Activated T-cell treated with anti-CD3 and anti-CD28 coated beads for 24 hours (primary cell): ENCODE measurements around the gene UPK1A.
A peak's percentile ranks its signal among the peaks of the same experiment; 100 is the strongest.
"Not testable (repeated sequence)": the region's sequence is repeated elsewhere in the genome, so short reads cannot be mapped to it uniquely, and the experiment has no call there.

Experiments
- DNase-seq: peaks from one replicate; pipeline ENCODE4 v3.0.0-alpha.2; 2020; ENCODE audit warnings: low read depth

Gene UPK1A

DNA sequence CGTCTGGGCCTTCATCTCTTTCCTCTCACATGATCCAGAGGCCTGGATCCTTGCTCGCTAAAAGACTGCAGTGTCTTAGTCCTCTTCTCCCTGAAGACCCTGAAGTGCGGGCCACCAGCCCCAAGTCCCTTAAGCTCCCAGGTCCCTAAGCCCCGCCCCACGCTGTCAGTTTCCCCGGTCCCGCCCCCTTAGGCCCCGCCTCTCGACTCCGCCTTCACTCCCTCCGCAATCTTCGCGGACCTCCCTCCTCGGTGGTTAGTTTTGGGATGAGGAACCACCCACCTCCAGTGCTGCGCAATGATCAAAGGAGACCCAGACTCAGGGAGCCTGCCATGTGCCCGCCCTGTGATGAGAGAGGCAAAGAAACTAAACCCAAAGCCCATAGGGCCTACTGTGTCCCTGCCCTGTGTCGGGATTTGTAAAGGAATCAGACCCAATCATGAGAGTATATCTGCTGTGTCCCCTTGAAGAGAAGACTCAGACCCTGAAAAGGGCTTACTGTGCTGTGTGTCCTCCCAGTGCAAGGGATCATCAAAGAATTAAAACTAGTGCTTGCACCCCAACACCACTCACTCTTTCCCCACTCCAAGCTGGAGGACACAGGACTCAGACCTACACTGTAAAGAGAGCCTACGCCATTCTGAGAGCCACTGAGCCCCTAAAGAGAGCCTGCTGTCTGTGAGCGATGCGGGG lies 21.2 kb upstream of the UPK1A start:
- DNase-seq = peak; percentile 74

DNA sequence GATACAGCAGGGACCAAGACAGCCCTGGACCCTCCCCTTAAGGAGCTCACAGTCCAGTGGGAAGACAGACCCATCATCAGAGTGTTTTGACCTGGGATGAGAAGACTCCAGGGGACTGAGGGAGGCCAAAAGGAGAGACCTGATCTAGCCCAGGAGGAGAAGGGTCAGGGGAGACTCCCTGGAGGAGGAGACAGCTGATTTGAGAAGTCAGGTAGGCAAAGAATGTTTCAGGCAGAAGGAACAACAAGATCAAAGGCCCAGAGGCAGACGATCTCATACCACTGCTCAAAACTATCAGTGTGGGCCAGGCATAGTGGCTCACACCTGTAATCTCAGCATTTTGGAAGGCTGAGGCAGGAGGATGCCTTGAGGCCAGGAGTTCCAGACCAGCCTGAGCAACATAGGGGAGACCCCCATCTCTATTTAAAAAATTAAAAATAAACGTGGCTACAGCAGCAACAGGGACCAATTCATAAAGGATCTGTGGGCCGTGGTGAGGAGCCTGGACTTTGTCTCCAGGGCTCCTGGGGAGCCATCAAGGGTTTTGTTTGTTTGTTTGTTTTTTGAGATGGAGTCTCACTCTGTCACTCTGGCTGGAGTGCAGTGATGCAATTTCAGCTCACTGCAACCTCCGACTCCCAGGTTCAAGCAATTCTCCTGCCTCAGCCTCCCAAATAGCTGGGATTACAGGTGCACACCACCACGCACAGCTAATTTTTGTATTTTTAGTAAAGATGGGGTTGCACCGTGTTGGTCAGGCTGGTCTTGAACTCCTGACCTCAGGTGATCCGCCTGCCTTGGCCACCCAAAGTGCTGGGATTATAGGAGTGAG lies 20.4 kb upstream of the UPK1A start:
- DNase-seq = no peak

DNA sequence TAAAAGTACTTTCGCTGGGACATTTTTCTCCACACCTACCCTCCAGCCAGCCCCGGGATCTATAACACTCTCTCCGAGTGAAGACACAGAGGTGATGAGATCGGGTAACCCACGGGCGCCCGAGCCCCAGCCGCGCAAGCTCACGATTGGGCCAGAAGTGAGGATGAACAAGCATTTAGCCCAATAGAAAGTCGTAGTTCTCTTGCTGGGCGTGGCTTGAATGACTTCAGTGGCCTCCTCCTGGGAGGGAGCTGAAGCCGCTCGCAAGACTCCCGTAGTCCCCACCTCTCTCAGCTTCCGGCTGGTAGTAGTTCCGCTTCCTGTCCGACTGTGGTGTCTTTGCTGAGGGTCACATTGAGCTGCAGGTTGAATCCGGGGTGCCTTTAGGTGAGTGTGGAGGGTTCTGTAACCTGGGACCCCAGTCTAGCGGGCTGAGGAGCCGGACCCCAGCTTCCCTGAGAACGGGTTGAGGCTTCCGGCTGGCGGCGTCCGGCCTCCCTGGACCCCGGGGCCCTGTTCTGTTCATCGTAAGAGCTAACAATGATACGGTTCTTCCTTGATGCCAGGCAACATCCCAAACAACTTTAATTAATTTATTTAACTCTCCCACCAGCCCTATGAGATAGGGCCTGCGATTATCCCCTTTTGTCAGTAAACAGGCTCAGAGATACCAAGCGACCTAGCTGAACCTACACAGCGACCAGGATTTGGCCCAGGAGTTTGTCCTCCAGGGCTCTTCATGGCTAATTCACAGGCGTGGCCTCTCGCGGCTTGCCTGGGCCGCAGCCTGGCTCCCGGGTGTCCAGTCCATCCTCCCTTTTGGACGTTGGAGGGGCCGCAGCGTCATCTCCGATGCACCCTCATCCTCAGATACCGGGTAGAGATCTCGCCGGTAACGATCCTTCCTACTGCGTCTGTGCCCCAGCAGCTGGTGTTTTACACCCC lies 18.0 kb upstream of the UPK1A start, which contains the start of gene COX6B1:
Gene COX6B1 (plus strand): TSS at position 307 of the 945 bp plus-strand sequence. CDS start 2,921 bp downstream, outside the sequence.
- DNase-seq = peak; percentile 89

DNA sequence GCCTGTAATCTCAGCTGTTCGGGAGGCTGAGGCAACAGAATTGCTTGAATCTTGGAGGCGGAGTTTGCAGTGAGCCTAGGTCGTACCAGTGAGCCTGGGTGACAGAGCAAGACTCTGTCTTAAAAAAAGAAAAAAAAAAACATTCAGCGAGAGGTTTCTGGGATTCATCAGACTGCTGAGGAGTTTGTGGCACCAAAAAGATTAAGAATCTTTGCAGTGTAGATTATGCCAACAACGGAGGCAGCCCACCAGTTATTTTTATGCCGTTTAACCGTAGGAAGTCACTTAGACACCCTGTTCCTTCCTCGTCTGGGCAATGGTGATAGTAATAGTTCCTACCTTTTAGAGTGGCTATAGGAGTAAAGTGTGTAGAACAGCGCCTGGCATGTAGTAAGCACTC lies 15.7 kb upstream of the UPK1A start:
- no peak for DNase-seq

DNA sequence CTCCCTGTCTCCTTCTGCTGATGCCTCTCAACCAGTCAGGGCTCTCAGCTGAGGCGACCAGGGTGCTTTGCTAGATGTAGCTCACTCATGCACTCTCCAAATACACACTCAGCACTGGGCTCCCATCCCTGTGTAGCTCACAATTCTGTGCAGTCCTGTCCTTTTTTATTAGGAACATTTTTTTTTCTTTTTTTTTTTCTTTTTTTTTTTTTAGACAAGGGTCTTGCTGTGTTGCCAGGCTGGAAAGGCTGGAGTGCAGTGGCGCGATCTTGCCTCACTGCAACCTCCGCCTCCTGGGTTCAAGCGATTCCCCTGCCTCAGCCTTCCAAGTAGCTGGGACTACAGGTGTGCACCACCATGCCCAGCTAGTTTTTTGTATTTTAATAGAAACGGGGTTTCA lies 11.5 kb upstream of the UPK1A start:
- not testable (repeated sequence) for DNase-seq

DNA sequence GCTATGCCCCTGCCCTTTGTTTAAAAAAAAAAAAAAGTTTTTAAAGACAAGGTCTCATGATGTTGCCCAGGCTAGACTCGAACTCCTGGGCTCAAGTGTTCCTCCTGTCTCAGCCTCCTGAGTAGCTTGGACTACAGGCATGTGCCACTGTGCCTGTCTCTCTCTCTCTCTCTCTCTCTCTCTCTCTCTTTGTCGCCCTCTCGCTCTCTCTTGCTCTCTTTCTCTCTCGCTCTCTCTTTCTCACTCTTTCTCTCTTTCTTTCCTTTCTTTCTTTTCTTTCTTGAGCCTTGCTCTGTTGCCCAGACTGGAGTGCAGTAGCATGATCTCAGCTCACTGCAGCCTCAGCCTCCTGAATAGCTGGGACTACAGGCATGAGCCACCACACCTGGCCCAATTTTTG lies 10.7 kb upstream of the UPK1A start:
- DNase-seq = no peak

DNA sequence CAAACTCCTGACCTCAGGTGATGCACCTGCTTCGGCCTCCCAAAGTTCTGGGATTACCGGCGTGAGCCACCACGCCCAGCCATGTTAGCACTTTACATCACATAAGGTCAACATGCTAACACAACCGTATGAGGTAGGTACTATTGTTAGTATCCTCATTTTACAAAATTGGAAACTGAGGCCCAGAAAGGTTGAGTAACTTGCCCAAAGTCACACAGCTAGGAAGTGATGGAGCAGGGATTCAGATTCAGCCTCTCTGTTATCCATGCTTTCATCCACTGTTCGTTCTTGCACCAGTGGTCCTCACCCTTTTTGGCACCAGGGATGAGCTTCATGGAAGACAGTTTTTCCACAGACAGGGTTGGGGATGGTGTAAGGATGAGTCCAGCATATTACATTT lies 9.6 kb upstream of the UPK1A start:
- no peak for DNase-seq

DNA sequence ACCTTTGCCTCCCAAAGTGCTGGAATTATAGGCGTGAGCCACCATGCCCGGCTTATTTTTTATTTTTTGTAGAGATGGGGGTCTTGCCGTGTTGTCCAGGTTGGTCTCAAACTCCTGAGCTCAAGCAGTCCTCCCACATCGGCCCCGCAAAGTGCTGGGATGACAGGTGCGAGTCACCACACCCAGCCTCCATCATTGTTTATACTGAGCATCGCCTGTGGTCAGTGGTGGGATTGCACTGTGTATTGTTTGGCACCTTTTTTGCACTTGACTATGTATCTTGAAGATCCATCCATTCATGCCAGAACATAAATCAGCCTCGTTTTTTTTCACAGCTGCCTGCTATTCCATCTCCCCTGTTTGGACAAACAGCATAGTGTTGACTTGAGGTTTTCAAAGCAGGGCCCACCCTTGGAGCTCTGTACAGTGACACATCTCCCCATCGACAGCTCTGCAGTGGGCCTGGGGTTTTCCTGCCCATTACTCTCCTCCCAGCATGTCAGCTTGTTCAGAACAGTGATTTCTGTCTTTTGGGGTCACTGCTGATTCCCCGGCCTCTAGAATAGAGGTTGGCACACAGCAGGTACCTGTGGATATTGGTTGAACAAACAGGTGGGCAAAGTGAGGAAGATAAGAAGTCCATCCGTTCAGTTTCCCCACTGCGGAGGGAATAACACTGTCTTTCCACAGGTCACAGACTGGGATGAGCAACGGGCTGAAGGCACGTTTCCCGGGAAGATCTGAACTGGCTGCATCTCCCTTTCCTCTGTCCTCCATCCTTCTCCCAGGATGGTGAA lies 8.2 kb upstream of the UPK1A start:
- DNase-seq = no peak

DNA sequence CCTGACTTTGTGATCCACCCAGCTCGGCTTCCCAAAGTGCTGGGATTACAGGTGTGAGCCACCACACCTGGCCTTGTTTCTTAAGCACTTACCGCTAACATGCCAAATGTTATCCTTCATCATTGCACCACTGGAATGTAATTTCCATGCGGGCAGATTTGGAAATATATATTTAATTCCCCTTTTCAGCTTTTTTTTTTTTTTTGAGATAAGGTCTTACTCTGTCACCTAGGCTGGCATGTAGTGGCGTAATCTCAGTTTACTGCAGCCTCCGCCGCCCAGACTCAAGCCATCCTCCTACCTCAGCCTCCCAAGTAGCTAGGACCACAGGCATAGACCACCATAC lies 4.3 kb upstream of the UPK1A start:
- no peak for DNase-seq

DNA sequence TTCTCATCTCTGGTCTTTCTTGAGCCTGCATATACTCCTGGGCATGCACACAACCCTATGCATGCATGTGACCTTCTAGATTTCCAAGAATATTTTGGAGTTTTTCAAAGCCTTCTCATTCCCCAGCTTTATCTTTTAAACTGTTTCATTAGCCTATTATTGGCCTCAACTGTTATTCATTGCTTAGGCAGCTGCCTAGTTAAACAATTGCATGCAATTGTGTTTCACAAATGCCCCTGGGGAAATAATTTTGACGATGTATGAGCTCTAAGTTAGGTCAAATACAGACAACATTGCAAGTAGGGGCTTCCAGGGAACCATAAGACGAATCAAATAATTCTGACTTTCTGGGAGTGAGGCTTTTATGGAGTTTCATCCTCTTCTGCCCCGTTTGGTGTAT lies 2.3 kb upstream of the UPK1A start:
- DNase-seq = no peak

DNA sequence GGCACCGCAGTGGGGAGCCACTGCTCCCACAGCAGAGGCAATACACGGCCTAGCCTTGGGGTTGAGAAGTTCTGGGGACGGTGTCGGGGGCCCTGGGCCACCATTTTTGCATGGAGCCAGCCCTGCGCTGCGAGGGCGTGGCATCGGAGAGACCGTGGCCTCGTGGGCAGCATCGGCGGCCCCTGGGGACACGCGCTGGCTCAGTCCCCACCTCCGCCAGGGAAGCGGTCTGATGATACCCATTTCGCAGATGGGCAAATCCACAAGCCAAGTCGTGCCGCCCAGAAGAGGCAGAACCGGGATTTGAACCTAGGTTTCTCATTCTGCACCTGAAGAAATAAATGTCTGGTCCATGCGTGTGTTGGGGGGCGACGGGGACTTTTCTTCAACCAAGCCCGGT lies 1.2 kb upstream of the UPK1A start:
- no peak for DNase-seq

DNA sequence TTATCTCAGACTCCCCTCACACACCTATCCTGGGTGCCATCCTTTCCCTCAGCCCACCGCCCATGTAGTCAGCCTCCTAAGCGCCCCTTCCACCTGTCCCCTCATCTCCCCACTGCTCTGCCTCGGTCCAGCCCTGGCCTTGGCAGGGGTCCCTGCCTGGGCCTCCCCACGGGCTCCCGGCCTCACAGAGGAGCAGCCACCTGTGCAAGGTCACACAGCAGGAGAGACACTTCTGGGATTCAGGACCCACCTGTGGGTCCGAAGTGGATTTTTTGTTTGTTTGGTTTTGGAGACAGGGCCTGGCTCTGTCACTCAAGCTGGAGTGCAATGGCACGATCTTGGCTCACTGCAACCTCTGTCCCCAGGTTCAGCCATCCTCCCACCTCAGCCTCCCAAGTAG lies 713 bp upstream of the UPK1A start:
- DNase-seq = no peak

DNA sequence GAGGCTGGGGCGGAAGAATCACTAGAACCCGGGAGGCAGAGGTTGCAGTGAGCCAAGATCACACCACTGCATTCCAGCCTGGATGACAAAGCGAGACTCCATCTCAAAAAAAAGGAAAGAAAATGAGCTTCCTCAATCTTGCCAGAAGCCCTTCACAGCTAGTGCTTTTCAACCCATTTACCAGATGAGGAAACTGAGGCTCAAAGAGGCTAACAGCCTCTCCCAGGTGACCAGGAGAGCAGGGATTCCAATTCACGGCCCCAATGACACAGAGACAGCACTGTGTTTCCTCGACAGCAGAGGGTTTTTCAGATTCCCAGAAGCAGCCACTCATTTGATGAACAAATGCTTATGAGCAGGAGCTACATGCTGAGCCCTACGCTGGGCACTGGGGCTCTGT lies 3.2 kb downstream of the UPK1A start:
- no peak for DNase-seq

DNA sequence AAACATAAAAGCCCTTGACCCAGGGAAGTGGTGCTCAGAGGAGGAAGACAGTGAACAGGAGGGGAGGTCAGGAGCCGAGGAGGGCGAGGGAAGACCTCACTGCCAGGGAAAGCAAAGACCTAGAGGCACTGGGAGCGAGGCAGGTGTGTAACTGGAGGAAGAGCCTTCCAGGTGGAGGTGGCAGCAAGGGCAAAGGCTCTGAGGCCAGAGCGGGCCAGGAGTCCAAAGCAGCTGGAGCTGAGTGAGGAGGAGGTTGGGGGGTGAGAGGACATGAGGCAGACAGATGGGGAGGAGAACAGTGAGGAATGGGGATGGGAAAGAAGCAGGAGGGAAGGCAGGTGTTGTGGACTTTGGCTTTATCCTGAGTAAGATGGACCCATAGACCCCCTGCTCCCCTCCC lies 3.7 kb downstream of the UPK1A start:
- DNase-seq = no peak

DNA sequence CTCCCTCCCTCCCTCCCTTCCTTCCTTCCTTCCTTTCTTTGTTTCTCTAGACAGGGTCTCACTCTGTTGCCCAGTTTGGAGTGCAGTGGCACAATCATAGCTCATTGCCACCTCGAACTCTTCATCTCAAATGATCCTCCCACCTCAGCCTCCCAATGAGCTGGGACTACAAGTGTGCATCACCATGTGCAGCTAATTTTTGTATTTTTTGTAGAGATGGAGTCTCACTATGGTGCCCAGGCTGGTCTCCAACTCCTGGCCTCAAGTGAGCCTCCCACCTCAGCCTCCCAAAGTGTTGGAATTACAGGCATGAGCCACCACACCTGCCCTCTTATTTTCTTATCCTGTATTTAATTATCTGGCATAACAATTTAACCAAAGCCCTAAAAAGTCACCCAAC lies 4.4 kb downstream of the UPK1A start:
- DNase-seq = no peak

DNA sequence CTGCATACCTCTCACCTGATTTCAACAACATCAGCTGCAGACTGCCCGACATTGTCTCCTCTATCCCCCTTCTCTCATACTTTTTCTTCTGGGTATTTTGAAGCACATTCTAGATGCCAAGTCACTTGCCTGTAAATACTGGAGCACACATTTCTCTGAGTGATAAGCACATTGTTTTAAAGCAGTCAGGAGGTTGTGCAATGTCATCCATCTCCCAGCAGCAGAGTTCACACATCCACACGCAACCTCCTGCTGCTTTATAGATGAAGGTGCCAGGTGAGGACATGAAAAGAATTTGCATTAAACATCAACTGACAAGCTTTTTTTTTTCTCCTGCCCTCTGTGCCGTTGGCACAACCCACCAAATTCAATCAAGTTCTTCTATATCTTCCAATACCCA lies 5.5 kb downstream of the UPK1A start:
- DNase-seq = no peak

DNA sequence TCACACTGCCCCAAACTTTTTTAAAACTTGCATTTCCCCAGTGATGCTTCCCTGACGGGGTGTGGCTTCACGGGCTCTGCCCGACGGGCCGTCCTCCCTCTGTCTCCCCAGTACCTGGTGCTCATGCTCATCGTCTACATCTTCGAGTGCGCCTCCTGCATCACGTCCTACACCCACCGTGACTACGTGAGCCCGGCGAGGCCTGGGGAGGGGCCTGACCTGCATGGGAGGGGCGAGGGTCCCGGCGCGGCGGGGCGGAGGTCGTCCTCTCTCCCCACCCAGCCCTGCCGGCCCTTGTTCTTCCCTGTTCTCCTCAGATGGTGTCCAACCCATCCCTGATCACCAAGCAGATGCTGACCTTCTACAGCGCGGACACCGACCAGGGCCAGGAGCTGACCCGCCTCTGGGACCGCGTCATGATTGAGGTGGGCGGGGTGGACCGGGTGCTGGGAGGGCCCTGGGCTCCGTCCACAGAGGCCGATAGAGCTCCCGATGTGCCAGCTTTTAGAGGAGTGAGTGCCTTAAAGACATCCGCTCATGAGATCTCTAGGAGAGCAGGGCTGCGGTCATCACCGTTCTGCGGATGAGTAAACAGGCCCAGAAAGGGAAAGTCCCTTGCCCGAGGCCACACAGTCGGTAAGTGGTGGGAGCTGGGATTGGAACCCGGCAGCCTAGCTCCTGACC lies 6.9 kb downstream of the UPK1A start:
- peak; percentile 27 for DNase-seq

DNA sequence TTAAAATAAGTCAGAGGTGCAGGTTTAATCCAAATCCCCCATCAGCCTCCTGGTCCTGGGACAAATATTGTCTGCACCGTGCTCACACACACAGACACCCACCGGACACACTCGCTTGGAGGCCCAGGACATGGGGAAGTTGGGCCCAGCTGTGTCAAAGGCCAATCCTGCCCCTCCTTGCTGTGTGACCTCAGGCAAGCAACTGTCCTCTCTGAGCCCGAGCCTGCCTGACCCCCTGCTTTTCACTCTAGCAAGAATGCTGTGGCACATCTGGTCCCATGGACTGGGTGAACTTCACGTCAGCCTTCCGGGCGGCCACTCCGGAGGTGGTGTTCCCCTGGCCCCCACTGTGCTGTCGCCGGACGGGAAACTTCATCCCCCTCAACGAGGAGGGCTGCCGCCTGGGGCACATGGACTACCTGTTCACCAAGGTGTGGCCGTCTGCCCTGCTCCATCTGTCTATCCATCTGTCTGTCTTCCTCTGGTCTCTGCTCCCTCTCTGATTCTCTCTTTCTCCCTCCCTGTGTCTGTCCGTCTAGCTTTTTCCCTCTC lies 9.3 kb downstream of the UPK1A start:
- DNase-seq = no peak

DNA sequence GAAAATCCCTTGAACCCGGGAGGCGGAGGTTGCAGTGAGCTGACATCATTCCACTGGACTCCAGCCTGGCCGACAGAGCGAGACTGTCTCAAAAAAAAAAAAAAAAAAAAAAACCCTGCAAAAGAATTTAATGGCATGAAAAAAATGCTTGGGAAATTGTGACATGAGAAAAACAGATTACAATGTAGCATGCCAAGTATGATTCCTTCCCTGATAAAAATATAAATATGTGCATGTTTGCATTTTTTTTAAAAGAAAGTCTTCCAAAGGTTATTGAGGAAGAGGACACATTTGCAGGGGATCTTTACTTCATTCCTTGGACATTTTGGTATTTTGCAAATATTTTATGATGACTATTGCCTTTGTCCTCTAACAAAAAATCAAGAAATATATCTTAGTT lies 23.5 kb downstream of the UPK1A start:
- no peak for DNase-seq

DNA sequence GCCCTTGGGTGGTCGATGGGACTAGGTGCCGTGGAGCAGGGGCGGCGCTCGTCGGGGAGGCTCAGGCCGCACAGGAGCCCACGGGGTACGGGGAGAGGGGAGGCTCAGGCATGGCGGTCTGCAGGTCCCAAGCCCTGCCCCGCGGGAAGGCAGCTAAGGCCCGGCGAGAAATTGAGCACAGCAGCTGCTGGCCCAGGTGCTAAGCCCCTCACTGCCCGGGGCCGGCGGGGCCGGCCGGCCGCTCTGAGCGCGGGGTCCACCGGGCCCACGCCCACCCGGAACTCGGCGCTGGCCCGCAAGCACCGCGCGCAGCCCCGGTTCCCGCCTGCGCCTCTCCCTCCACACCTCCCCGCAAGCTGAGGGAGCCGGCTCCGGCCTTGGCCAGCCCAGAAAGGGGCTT lies 24.8 kb downstream of the UPK1A start:
- not testable (repeated sequence) for DNase-seq

DNA sequence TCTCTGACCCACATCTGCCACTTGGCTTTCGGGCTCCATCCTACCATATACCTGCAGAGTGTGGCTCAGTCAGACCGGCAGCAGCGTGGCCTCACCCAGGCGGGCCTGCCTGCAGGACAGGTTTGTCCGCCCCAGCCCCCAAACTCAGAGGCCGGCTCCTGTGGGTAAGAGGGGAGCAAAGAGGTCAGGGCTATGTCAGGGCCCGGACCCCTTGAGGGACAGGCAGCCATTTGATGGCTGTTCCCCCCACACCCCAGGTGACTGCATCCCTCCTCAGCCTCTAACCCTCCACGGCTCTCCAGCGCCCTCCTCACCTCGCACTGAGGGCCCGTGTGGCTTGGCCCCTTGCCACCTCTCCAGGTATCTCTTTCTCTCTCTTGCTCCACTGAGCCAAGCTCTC lies 25.7 kb downstream of the UPK1A start:
- no peak for DNase-seq
